ENCODE results near the gene CYTH3. TPM values are rescaled to one million over a fixed set of nuclear protein-coding genes. Genes with fewer than 3 reads are reported as not detected.

The CYTH3 gene
- total RNA-seq, 1 experiment from 2014 or later: 73.4 TPM

GRCh38 chr7:6256109-6256483 lies 16.3 kb downstream of the CYTH3 start:
- Mint-ChIP-seq H3K4me1 (ENCODE audit: low read depth, unreplicated experiment) (peaks cover 29% of the 10 kb centered on the region), H3K9me3 (ENCODE audit: low read depth, unreplicated experiment) (no peaks in the 10 kb centered on the region), H3K27ac (ENCODE audit: unreplicated experiment) (no peak overlapping the region), H3K4me3 (ENCODE audit: low read depth, unreplicated experiment) (no peak overlapping the region), H3K36me3 (ENCODE audit: insufficient read depth, unreplicated experiment) (no peaks in the 10 kb centered on the region), H3K27me3 (ENCODE audit: unreplicated experiment) (no peaks in the 10 kb centered on the region)
- CTCF ChIA-PET: interaction anchor here (0.6 to 1.0 kb wide), 2 partner anchors 11 to 31 kb away, joined by 4 to 7 read pairs; no protein-coding TSS in a partner anchor
- TF ChIP-seq, protein P1, sequence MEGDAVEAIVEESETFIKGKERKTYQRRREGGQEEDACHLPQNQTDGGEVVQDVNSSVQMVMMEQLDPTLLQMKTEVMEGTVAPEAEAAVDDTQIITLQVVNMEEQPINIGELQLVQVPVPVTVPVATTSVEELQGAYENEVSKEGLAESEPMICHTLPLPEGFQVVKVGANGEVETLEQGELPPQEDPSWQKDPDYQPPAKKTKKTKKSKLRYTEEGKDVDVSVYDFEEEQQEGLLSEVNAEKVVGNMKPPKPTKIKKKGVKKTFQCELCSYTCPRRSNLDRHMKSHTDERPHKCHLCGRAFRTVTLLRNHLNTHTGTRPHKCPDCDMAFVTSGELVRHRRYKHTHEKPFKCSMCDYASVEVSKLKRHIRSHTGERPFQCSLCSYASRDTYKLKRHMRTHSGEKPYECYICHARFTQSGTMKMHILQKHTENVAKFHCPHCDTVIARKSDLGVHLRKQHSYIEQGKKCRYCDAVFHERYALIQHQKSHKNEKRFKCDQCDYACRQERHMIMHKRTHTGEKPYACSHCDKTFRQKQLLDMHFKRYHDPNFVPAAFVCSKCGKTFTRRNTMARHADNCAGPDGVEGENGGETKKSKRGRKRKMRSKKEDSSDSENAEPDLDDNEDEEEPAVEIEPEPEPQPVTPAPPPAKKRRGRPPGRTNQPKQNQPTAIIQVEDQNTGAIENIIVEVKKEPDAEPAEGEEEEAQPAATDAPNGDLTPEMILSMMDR (IDR thresholded peaks at IDR 0.05; ENCODE audit: unreplicated experiment): no peak
- no peak for DNase-seq
- intact Hi-C loops (cut with micrococcal nuclease; ENCODE audit: unreplicated experiment): no loop called here
- no TSS peak for BruUV-seq (replicated peaks)

DNA sequence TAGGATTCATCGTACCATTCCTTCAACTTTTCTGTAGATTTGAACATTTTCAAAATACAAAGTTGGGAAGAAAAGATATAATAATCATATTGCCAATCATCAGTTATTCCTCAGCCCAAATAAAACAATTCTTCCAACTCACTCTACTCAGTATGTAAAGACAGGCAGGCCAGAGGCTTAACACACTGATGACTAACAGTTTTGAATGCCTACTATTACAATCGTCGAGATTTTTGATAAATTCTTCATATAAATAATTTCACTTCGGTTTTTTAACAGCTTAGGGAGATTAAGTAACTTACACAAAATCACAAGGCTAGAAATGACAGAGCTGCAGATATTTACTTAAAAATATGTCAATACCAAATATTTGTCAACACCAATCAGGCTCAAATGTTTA lies 17.6 kb downstream of the CYTH3 start:
- TF ChIP-seq, protein P1 (IDR thresholded peaks at IDR 0.05; ENCODE audit: unreplicated experiment): no peak
- no peak overlapping the region for H3K27ac Mint-ChIP-seq (ENCODE audit: unreplicated experiment)
- no peak for DNase-seq
- H3K9me3 Mint-ChIP-seq (ENCODE audit: low read depth, unreplicated experiment): no peaks in the 10 kb centered on the region
- peaks cover 17% of the 10 kb centered on the region for H3K4me1 Mint-ChIP-seq (ENCODE audit: low read depth, unreplicated experiment)
- H3K4me3 Mint-ChIP-seq (ENCODE audit: low read depth, unreplicated experiment): no peak overlapping the region
- intact Hi-C loops (cut with micrococcal nuclease; ENCODE audit: unreplicated experiment): no loop called here
- CTCF ChIA-PET: interaction anchor here (0.6 kb wide), 1 partner anchor 114 kb away, joined by 3 read pairs; no protein-coding TSS in a partner anchor
- BruUV-seq (replicated peaks): no TSS peak
- no peaks in the 10 kb centered on the region for H3K36me3 Mint-ChIP-seq (ENCODE audit: insufficient read depth, unreplicated experiment)
- H3K27me3 Mint-ChIP-seq (ENCODE audit: unreplicated experiment): no peaks in the 10 kb centered on the region

DNA sequence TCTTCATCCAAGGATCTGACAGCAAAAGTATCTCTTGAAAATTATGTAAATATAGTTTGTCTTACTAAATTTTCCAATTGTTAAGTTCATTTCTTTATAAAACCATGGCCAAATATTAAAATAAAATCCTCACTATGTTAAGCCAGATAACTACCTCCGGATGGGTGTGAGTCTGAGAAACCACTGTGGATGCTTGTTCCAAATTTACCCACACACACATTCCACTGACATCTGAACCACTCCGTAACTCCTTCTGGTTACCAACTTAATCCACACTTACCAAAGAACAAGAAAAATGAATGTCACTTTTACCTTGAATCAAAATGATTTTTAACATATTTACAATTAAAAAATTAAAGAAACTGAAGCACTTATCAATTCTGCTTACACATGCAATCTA lies 19.7 kb downstream of the CYTH3 start:
- intact Hi-C loops (cut with micrococcal nuclease; ENCODE audit: unreplicated experiment): no loop called here
- Mint-ChIP-seq H3K9me3 (ENCODE audit: low read depth, unreplicated experiment) (no peaks in the 10 kb centered on the region), H3K36me3 (ENCODE audit: insufficient read depth, unreplicated experiment) (no peaks in the 10 kb centered on the region), H3K4me3 (ENCODE audit: low read depth, unreplicated experiment) (no peak overlapping the region), H3K27ac (ENCODE audit: unreplicated experiment) (no peak overlapping the region), H3K4me1 (ENCODE audit: low read depth, unreplicated experiment) (peaks cover 29% of the 10 kb centered on the region), H3K27me3 (ENCODE audit: unreplicated experiment) (no peaks in the 10 kb centered on the region)
- CTCF ChIA-PET: interaction anchor here (1.1 kb wide), 1 partner anchor 55 kb away, joined by 3 read pairs; no protein-coding TSS in a partner anchor
- BruUV-seq (replicated peaks): no TSS peak
- DNase-seq: no peak
- TF ChIP-seq, protein P1 (IDR thresholded peaks at IDR 0.05; ENCODE audit: unreplicated experiment): no peak

GRCh38 chr7:6252341-6252746 lies 20.1 kb downstream of the CYTH3 start:
- CTCF ChIA-PET: interaction anchor here (1.1 kb wide), 1 partner anchor 55 kb away, joined by 3 read pairs; no protein-coding TSS in a partner anchor
- Mint-ChIP-seq H3K27me3 (ENCODE audit: unreplicated experiment) (no peaks in the 10 kb centered on the region), H3K9me3 (ENCODE audit: low read depth, unreplicated experiment) (no peaks in the 10 kb centered on the region), H3K4me3 (ENCODE audit: low read depth, unreplicated experiment) (no peak overlapping the region), H3K36me3 (ENCODE audit: insufficient read depth, unreplicated experiment) (no peaks in the 10 kb centered on the region), H3K4me1 (ENCODE audit: low read depth, unreplicated experiment) (peaks cover 31% of the 10 kb centered on the region), H3K27ac (ENCODE audit: unreplicated experiment) (no peak overlapping the region)
- TF ChIP-seq, protein P1 (IDR thresholded peaks at IDR 0.05; ENCODE audit: unreplicated experiment): no peak
- no peak for DNase-seq
- intact Hi-C loops (cut with micrococcal nuclease; ENCODE audit: unreplicated experiment): no loop called here
- no TSS peak for BruUV-seq (replicated peaks)
